HEK293 (cell line): Measurements from ENCODE around the gene DCP1B.

Source experiments
- CTCF ChIA-PET: fragments of 350-600 bp; formaldehyde crosslinking; extraction: SDS; loops from one replicate; lab custom pipeline; 2021; ENCODE audit warnings: antibody characterized with exemption; lab: Yijun Ruan, JAX
- POLR2A ChIA-PET: fragments of 300-600 bp; formaldehyde crosslinking; extraction: SDS; loops from one replicate; lab custom pipeline; 2020; ENCODE audit warnings: antibody characterized with exemption, inconsistent platforms; lab: Yijun Ruan, JAX
- H3K27ac ChIP-seq: fragments of 200-500 bp; sonication (Bioruptor generic); 2 replicates; pipeline ENCODE4 v1.5.1; 2014; ENCODE audit warnings: low read depth, low read length, control low read depth, inconsistent platforms; ENCODE audit errors: extremely low read depth
- H3K36me3 ChIP-seq, 2 experiments: fragments of 200-500 bp in 1 of 2; sonication (Bioruptor generic) in 1 of 2; 1 replicate in 1 of 2; 2 replicates in 1 of 2; pipeline ENCODE4 v1.5.1; 2014 to 2017; ENCODE audit warnings: inconsistent platforms in 2 of 2, low read length in 2 of 2; ENCODE audit not compliant: control insufficient read depth in 2 of 2, insufficient read depth in 1 of 2
- H3K4me1 ChIP-seq: fragments of 200-500 bp; sonication (Bioruptor generic); 2 replicates; pipeline ENCODE4 v1.5.1; 2014; ENCODE audit warnings: mild to moderate bottlenecking, low read length, inconsistent platforms; ENCODE audit not compliant: control insufficient read depth, insufficient read depth
- H3K4me3 ChIP-seq: 2 replicates; pipeline ENCODE4 v1.5.1; 2011; ENCODE audit warnings: low read depth, mild to moderate bottlenecking, control low read depth, low read length, moderate library complexity
- H3K9me3 ChIP-seq: fragments of 200-500 bp; sonication (Bioruptor generic); 2 replicates; pipeline ENCODE4 v1.5.1; 2014; ENCODE audit warnings: low read depth, low read length, inconsistent platforms; ENCODE audit not compliant: control insufficient read depth, insufficient read depth
- EGR2 ChIP-seq: fragments of 450-650 bp; formaldehyde crosslinking; IDR thresholded peaks from 2 replicates; pipeline ENCODE4 v1.5.1; 2016; ENCODE audit warnings: low read depth, missing biosample characterization, missing genetic modification characterization
- GLIS1 ChIP-seq: fragments of 450-650 bp; formaldehyde crosslinking; IDR thresholded peaks from 2 replicates; pipeline ENCODE4 v1.5.1; 2016; ENCODE audit warnings: missing biosample characterization, missing genetic modification characterization
- HOXD13 ChIP-seq: sonication (generic); formaldehyde crosslinking; IDR thresholded peaks from 2 replicates; pipeline ENCODE4 v1.8.0; 2022; ENCODE audit warnings: missing genetic modification reagents, borderline replicate concordance
- KLF7 ChIP-seq: fragments of 450-650 bp; formaldehyde crosslinking; IDR thresholded peaks from 2 replicates; pipeline ENCODE4 v1.5.1; 2016; ENCODE audit warnings: missing biosample characterization, missing genetic modification characterization, borderline replicate concordance
- MYNN ChIP-seq: fragments of 450-650 bp; formaldehyde crosslinking; IDR thresholded peaks from 2 replicates; pipeline ENCODE4 v1.5.1; 2016; ENCODE audit warnings: missing biosample characterization, missing genetic modification characterization, borderline replicate concordance
- PBX3 ChIP-seq: sonication (generic); formaldehyde crosslinking; IDR thresholded peaks from 2 replicates; pipeline ENCODE4 v1.8.1; 2022; ENCODE audit warnings: mild to moderate bottlenecking, moderate library complexity, missing genetic modification reagents
- PRDM2 ChIP-seq: fragments of 450-650 bp; formaldehyde crosslinking; IDR thresholded peaks from 2 replicates; pipeline ENCODE4 v1.5.1; 2016; ENCODE audit warnings: missing biosample characterization, missing genetic modification characterization, borderline replicate concordance
- SP7 ChIP-seq: fragments of 450-650 bp; formaldehyde crosslinking; IDR thresholded peaks from 2 replicates; pipeline ENCODE4 v1.5.1; 2016; ENCODE audit warnings: missing biosample characterization, missing genetic modification characterization
- ZFHX2 ChIP-seq: fragments of 450-650 bp; formaldehyde crosslinking; conservative IDR thresholded peaks from 2 replicates; pipeline ENCODE4 v1.5.1; 2016; ENCODE audit warnings: missing biosample characterization, missing genetic modification characterization
- ZIC2 ChIP-seq: fragments of 450-650 bp; formaldehyde crosslinking; IDR thresholded peaks from 2 replicates; pipeline ENCODE4 v1.5.1; 2016; ENCODE audit warnings: missing biosample characterization, missing genetic modification characterization
- ZNF202 ChIP-seq: fragments of 450-650 bp; formaldehyde crosslinking; IDR thresholded peaks from 2 replicates; pipeline ENCODE4 v1.5.1; 2016; ENCODE audit warnings: missing biosample characterization, missing genetic modification characterization, borderline replicate concordance
- ZNF24 ChIP-seq: fragments of 450-650 bp; formaldehyde crosslinking; IDR thresholded peaks from 2 replicates; pipeline ENCODE4 v1.5.1; 2016; ENCODE audit warnings: missing biosample characterization, missing genetic modification characterization
- ZNF350 ChIP-seq: fragments of 450-650 bp; formaldehyde crosslinking; IDR thresholded peaks from 2 replicates; pipeline ENCODE4 v1.5.0; 2017; ENCODE audit warnings: missing biosample characterization, mild to moderate bottlenecking, missing genetic modification characterization
- ZNF433 ChIP-seq: fragments of 450-650 bp; formaldehyde crosslinking; IDR thresholded peaks from 2 replicates; pipeline ENCODE4 v1.5.1; 2016; ENCODE audit warnings: missing biosample characterization, missing genetic modification characterization, low read depth
- ZNF510 ChIP-seq: fragments of 450-650 bp; formaldehyde crosslinking; IDR thresholded peaks from 2 replicates; pipeline ENCODE4 v1.5.1; 2018; ENCODE audit warnings: mild to moderate bottlenecking, missing genetic modification characterization, missing biosample characterization; ENCODE audit not compliant: insufficient replicate concordance
- ZNF530 ChIP-seq: fragments of 450-650 bp; formaldehyde crosslinking; IDR thresholded peaks from 2 replicates; pipeline ENCODE4 v1.5.1; 2016; ENCODE audit warnings: low read depth, missing biosample characterization, missing genetic modification characterization
- ZNF621 ChIP-seq: fragments of 450-650 bp; formaldehyde crosslinking; IDR thresholded peaks from 2 replicates; pipeline ENCODE4 v1.5.1; 2017; ENCODE audit warnings: missing biosample characterization, missing genetic modification characterization
- ZNF645 ChIP-seq: fragments of 450-650 bp; formaldehyde crosslinking; IDR thresholded peaks from 2 replicates; pipeline ENCODE4; 2016; ENCODE audit warnings: missing biosample characterization, missing genetic modification characterization
- ZNF660 ChIP-seq: fragments of 450-650 bp; IDR thresholded peaks from 2 replicates; pipeline ENCODE4 v1.5.1; 2018; ENCODE audit warnings: missing biosample characterization, mild to moderate bottlenecking, missing genetic modification characterization
- ZNF843 ChIP-seq: fragments of 450-650 bp; formaldehyde crosslinking; IDR thresholded peaks from 2 replicates; pipeline ENCODE4 v1.5.1; 2016; ENCODE audit warnings: missing biosample characterization, missing genetic modification characterization
- ZSCAN23 ChIP-seq: fragments of 450-650 bp; formaldehyde crosslinking; IDR thresholded peaks from 2 replicates; pipeline ENCODE4 v1.5.1; 2016; ENCODE audit warnings: missing biosample characterization, missing genetic modification characterization
- ZSCAN4 ChIP-seq: fragments of 450-650 bp; formaldehyde crosslinking; IDR thresholded peaks from 2 replicates; pipeline ENCODE4 v1.5.1; 2017; ENCODE audit warnings: missing biosample characterization, missing genetic modification characterization

Gene DCP1B

GRCh38 chr12:1919284-1919683, 85.0 kb downstream of the DCP1B start:
- Histone ChIP-seq H3K36me3 (no peaks in the 10 kb centered on the region), H3K9me3 (no peaks in the 10 kb centered on the region), H3K27ac (no peak overlapping the region), H3K4me1 (no peaks in the 10 kb centered on the region), H3K4me3 (no peak overlapping the region)
- TF ChIP-seq ZSCAN23 (no peak), PBX3 (CRISPR knock-in tag) (no peak), MYNN (tag by site-specific recombination) (no peak), ZNF621 (tag by site-specific recombination) (no peak), ZNF433 (tag by site-specific recombination) (no peak), ZFHX2 (tag by site-specific recombination) (peak; percentile 57), GLIS1 (tag by site-specific recombination) (0 out of 2 replicates have a peak, but pooled peaks have one; percentile 25), EGR2 (tag by site-specific recombination) (peak; percentile 77)
- POLR2A ChIA-PET: no interaction called here
- CTCF ChIA-PET: interaction anchor here (1.8 kb wide), 1 partner anchor 15 kb away, joined by 4 read pairs; no protein-coding TSS in a partner anchor

- TF ChIP-seq ZSCAN4 (no peak), ZNF350 (no peak), ZNF510 (no peak), KLF7 (tag by site-specific recombination) (no peak), ZNF24 (no peak), ZNF621 (tag by site-specific recombination) (no peak), ZNF843 (no peak), ZNF660 (tag by site-specific recombination) (no peak), ZIC2 (no peak), ZNF530 (tag by site-specific recombination) (no peak), SP7 (no peak), ZNF645 (no peak), ZFHX2 (tag by site-specific recombination) (no peak), ZNF202 (no peak), PRDM2 (tag by site-specific recombination) (no peak), HOXD13 (CRISPR knock-in tag) (no peak)
- no peak overlapping the region for H3K4me3 ChIP-seq
- H3K9me3 ChIP-seq: no peaks in the 10 kb centered on the region
- POLR2A ChIA-PET: no interaction called here
- H3K36me3 ChIP-seq: no peaks in the 10 kb centered on the region
- no peak overlapping the region for H3K27ac ChIP-seq
- CTCF ChIA-PET: interaction anchor here (1.4 to 3.8 kb wide), 2 partner anchors 17 to 21 kb away, joined by 5 to 16 read pairs; no protein-coding TSS in a partner anchor
- no peaks in the 10 kb centered on the region for H3K4me1 ChIP-seq
Observed at GRCh38 chr12:1918884-1919236, 85.4 kb downstream of the DCP1B start.
